Posterior vena cava (tissue), 2 donors: ENCODE data around the gene SLC25A12. TPM values are rescaled to one million over a fixed set of nuclear protein-coding genes. Genes with fewer than 3 reads are reported as not detected.

ENCODE experiments used
- DNase-seq: peaks from one replicate; pipeline ENCODE4 v3.0.0-alpha.2; 2020; ENCODE audit warnings: low spot score
- intact Hi-C, 2 donors: fragments of 100-400 bp; cut with DNase I; formaldehyde crosslinking; loops; one replicate each; pipeline versions ENCODE4 v1.14.1 to v1.14.2; 2022 to 2023
- total RNA-seq, 2 donors: library from RNA; stranded (reverse); fragmentation: NEBNext Ultra II Directional; extraction: Animal tissue kit (Norgen Biotek cat#: 25700); gene quantifications; one replicate each; pipeline ENCODE4 v1.2.1, GENCODE V29; 2021
- donor health status: DM: yes; HTN: yes; CAD: no.
- donor health status: DM: yes; HTN: yes; CAD: no.

The SLC25A12 gene
- total RNA-seq, 2 donors from 2014 or later, result 34.7 to 35.4 TPM

GRCh38 chr2:171893196-171893823, 734 bp downstream of the SLC25A12 start:
- no peak for DNase-seq
- intact Hi-C loops, result no loop called here

DNA sequence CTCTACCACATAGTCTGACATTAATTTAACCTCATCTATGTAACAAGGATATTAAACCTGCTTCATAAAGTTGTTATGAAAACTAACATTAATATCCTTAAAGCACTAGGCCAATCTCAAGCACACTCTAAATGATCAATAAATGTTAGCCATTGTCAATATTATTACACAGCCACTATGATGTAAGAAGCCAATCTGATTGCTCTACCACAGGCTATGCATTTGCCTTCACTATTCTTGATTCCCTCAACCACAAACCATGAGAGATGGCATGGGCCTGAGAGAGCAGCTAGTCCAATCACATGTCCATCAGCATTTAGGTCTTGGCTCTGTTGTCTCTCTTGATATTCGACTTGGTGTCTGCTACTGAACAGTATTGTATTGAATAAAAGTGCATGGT, 4.2 kb downstream of the SLC25A12 start:
- intact Hi-C loops, result no loop called here
- no peak for DNase-seq

DNA sequence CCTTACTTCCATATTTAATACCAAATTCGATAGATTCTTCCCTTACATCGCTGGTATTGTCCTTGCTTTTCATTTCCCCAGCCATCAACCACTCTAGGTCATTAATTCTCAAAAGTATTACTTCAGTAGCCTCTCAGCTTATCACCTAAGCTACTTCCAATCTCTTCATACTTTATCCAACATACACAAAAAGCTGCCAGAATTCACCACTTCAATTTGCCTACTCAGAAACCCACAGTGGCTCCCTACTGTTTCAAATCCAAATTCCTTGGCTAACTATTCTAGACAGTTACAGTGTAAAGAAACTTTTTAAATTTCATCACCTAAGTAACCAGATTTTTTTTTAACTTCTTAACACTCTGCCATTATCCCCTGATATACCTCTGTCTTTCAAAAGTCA, 4.7 kb downstream of the SLC25A12 start:
- intact Hi-C loops, result no loop called here
- DNase-seq, result no peak

DNA sequence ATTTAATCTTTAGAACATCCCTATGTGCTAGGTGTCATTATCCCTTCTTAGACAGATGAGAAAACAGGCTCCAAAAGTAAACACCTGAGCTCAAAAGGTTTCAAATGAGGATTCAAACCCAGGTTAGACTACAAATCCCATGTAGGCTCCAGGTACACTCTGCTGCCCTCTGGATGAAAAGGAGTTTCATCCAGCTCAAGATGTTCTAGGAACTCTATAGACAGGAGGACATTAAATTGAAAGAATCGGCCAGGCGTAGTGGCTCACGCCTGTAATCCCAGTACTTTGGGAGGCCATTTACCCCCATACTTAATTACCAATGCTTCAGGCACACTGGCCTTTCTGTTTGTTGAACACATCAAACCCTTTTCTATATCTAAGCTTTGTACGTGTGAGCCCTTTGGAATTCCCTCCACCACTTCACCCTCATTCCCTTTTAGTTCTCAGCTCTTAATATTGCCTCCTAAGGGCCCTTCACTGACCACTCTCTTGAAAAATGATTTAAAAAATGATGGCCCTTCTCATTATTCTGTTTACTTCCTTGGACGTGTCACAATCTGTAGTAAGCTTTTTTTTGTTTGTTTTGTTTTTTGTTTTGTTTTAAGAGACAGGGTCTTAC, 10.7 kb downstream of the SLC25A12 start:
- intact Hi-C loops, result no loop called here
- DNase-seq, result no peak

- intact Hi-C loops, result no loop called here
- no peak for DNase-seq
Measured at GRCh38 chr2:171882089-171882769, 11.8 kb downstream of the SLC25A12 start.

DNA sequence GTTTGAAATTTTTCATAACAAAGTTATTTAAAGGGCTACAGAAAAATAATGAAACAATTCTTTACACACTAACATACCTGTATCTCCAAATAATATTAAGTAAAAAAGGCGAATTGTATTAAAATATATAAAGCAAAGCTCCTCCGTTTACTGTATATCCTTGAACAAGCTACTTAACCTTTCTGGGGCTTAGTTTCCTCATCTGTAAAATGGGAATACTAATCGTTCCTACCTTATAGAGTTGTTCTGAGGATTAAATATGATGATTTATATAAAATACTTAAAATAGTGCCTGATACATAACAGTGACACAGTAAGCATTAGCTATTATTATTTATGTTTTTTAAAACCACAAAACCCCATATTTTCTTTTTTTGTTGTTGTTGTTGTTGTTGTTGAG, 13.3 kb downstream of the SLC25A12 start:
- intact Hi-C loops, result no loop called here
- DNase-seq, result no peak

- intact Hi-C loops, result no loop called here
Measured at GRCh38 chr2:171879865-171880264, 14.2 kb downstream of the SLC25A12 start.

GRCh38 chr2:171878481-171878993, 15.5 kb downstream of the SLC25A12 start:
- DNase-seq, result no peak
- intact Hi-C loops, result no loop called here

More at GRCh38 chr2:171879865-171880264, 14.2 kb downstream of the SLC25A12 start:
- no peak for DNase-seq

DNA sequence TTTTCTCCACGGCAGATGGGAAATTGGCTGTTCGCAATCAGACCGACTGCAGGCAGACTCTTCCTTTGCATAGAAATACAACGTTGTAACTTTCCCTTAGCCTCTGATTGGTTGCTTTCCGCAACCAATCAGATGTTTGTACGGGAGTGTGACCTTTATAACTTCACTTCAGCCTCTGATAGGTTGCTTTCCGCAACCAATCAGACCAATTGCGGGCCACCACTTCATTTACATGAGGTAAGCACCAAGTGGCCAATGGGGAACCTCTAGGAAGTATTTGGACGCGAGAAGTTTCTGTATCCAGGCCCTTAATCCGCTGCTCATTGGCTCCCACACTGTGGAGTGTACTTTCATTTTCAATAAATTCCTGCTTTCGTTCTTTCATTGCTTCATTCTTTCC, 19.1 kb downstream of the SLC25A12 start:
- no peak for DNase-seq
- intact Hi-C loops, result no loop called here

- intact Hi-C loops, result no loop called here
- no peak for DNase-seq
Measured at GRCh38 chr2:171874517-171874916, 19.5 kb downstream of the SLC25A12 start.

- intact Hi-C loops, result no loop called here
- DNase-seq, result no peak
Measured at GRCh38 chr2:171864357-171864985, 29.6 kb downstream of the SLC25A12 start.

- no peak for DNase-seq
Measured at GRCh38 chr2:171862501-171862900, 31.5 kb downstream of the SLC25A12 start.

GRCh38 chr2:171858397-171858958, 35.6 kb downstream of the SLC25A12 start:
- DNase-seq, result no peak
- intact Hi-C loops, result no loop called here

More at GRCh38 chr2:171862501-171862900, 31.5 kb downstream of the SLC25A12 start:
- intact Hi-C loops, result no loop called here

- intact Hi-C loops, result no loop called here
- DNase-seq, result no peak
Measured at GRCh38 chr2:171855401-171855800, 38.6 kb downstream of the SLC25A12 start.

DNA sequence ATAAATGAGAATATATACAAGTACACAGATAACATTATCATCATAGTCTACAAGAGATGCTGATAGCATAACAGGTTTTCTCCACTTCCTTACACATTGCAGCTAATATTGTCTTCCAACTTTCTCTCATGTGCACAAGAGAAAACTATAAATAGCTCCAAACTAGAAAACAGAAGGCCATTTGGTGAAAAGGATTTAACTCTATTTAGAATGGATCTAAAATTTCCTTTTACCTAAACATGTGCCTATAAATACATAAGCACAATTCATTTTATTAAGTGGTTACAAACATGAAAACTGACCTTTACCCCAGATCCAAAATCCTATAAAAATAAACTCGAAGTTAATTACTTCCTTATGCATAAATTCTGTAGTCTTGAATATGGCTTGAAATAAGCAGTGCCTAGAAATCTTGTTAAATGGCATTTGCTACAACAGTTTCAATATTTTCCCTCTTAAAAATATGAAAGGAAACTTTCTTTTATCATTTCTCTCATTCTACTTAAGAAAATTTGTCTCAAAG, 41.6 kb downstream of the SLC25A12 start:
- intact Hi-C loops, result no loop called here
- no peak for DNase-seq

- no peak for DNase-seq
- intact Hi-C loops, result no loop called here
Measured at GRCh38 chr2:171847627-171848026, 46.4 kb downstream of the SLC25A12 start.

- DNase-seq, result no peak
- intact Hi-C loops, result no loop called here
Measured at GRCh38 chr2:171846894-171847293, 47.1 kb downstream of the SLC25A12 start.

GRCh38 chr2:171841996-171842395, 52.0 kb downstream of the SLC25A12 start:
- intact Hi-C loops, result no loop called here
- DNase-seq, result no peak

DNA sequence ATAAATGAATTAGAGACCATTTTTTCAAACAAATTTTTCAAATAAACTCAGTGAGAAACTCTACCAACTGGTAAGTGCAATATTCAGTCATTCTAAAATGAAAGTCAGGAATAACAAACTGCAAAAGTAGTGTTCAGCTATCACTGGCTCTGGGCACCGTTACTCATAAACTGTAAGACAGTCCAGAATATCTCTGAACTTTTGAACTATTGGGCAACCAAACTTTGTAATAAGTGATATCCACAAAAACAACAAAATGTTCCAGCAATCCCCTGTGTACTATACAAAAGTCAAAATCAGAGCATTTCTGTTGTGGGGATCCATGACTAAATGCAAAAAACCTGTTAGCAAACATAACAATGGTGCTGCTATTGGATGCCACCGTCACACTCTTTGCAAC, 56.3 kb downstream of the SLC25A12 start:
- no peak for DNase-seq
- intact Hi-C loops, result no loop called here
